Muscle of back (tissue), 11 donors: ENCODE results near the gene UNC5C. TPM values are rescaled to one million over a fixed set of nuclear protein-coding genes. Genes with fewer than 3 reads are reported as not detected.
"Not testable (repeated sequence)": the region's sequence is repeated elsewhere in the genome, so short reads cannot be mapped to it uniquely, and the experiment has no call there.

Experiments
- DNase-seq, 3 donors: peaks; one replicate each; pipeline versions ENCODE4 v3.0.0 to v3.0.0-alpha.2; 2013
- polyA plus RNA-seq, 10 donors: library from polyadenylated mRNA; unstranded; fragments of 120-200 nt; gene quantifications; one replicate each; pipeline ENCODE4 v1.2.1, GENCODE V29; 2013; ENCODE audit not compliant: insufficient read length in 10 of 10

The UNC5C gene
- polyA plus RNA-seq, 10 donors = 0.50 to 1.6 (median 0.96) TPM

DNA sequence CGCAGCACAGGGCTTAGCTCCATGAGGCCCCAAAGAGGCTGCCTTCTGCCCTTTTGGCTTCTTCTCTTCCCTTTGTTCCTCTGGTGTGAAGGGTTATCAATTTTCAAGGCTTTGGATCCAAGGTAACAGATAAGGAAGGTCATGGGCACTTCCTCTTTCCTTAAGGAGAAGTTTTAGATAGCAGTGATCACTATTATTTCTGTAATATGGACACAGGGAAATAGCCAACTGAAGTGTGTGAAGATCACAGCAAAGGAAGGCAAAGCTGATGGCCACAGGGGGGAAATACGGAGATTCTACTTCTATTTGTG, 366.8 kb downstream of the UNC5C start:
- DNase-seq = no peak

DNA sequence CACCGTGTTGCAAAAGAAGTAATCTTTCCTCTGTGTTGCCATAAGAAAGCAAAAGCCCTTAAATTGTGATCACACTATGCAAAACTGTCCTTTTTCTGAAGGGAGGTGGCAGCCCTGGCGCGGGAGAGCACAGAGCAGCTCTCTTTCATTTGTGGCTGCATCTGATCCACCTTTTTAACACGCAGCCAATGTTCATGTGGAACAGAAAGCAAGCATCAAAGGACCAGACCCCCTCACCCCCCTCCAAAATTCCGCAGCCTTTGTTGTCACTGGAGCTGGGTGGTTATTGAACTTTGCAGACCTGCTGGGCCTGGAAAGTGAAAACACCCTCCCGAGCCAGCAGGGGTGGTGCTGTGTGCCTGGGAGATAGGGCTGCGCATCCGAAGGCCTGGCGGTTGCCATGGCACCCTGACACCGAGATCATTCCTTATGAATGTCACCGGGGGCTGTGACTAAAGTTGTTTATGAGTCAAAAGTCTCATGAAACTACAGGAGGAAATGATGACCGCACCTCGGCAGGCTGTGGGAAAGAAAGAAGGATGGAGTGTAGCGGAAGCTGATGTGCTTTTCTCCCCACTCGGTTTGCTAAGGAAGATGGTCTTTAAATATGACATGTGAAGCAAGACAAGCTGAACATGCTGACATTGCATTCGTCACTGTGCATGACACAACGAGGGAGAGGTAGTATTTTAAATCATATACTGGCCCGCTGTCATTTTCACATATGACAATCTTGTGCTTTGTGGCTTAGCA, 367.4 kb downstream of the UNC5C start:
- DNase-seq = peak in 1 of 3 donors; percentile 9

DNA sequence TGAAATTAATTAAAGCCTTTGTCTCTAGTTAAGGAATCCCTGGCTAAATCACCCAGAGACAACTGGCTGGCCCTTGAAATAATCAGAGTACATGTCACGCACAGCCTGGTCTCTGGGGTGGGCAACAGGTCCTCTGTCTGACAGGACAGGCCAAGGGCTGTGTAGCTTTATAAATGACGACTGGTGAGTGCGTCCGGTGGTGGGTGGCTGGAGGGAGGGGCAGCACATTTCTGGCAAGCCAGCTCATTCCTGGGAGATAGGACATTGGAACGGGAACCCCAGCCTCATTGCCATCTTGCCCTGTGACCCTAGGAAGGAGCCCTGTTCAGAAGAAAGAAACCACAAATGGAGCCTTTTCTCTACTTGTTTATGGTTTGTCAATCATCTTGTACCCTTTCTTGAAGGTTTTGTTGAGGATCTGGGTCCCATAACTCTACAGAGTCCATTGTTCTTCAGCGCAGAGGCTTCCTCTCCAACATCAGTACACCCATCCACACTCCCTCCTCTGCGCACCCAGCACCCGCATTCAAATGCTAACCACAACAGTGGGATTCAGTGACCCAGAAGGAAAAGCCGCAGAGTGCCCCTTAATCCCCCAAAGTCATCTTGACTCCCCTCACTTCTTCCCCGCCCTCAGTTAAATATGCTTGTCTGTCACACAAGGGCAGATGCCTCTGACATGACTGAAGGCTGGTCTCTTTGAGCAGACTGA, 368.1 kb downstream of the UNC5C start:
- no peak for DNase-seq

DNA sequence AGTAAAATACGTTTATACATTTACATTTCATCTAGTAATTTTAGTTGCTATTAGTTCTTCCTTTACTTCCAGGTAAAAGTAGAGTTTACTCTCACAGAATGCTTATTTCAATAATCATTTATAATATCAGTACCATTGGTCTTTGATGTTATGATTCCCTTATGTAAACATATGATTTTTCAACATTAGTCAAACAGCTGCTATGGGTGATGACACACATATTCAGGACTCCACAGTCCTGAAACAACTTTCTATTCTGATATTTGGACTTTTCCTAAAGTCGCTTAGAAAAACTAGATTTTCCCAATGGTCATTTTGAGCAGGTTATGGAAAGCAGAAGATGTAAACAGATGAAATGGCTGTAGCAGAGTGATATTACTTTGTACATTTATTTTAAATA, 369.8 kb downstream of the UNC5C start:
- no peak for DNase-seq

DNA sequence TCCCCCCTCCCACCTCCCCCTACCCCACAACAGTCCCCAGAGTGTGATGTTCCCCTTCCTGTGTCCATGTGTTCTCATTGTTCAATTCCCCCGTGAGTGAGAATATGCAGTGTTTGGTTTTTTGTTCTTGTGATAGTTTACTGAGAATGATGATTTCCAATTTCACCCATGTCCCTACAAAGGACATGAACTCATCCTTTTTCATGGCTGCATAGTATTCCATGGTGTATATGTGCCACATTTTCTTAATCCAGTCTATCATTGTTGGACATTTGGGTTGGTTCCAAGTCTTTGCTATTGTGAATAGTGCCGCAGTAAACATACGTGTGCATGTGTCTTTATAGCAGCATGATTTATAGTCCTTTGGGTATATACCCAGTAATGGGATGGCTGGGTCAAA, 377.4 kb downstream of the UNC5C start:
- not testable (repeated sequence) for DNase-seq

DNA sequence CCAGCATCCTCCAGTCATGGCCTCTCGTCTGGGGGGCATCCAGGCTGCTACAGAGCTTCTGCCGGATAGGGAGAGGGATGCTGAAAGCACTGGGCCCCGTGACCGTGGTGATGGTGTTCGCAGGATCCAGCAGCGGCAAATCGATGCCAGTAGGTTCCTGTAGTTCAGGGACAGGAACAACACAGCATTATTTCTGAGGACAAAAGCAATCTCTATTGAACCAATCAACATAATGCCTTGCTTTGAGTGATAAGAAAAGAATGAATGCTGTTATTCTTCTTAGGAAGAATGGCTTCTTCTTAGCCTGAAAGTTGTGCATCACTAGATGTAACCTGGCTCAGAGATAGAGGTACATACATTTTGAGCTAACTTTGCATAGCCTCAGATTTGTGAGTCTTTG, 378.6 kb downstream of the UNC5C start:
- DNase-seq = no peak

DNA sequence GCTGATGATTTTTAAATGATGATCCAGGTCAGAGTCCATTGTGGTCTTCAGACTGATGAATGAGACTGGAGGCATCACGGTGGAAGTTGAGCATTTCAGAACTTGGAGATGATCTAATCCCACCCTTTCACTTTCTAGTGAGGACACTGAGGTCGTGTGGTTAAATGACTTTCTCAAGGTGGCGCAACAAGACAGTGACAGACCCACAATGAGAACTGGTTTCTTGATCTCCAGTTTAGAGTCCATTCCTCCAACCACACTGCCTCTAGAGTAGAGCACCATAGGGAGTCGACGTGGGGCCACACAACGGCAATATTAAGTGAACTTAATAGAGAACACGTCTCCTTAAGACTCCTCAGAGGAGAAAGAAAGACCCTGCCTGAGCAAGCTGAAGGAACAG, 381.0 kb downstream of the UNC5C start:
- no peak for DNase-seq

DNA sequence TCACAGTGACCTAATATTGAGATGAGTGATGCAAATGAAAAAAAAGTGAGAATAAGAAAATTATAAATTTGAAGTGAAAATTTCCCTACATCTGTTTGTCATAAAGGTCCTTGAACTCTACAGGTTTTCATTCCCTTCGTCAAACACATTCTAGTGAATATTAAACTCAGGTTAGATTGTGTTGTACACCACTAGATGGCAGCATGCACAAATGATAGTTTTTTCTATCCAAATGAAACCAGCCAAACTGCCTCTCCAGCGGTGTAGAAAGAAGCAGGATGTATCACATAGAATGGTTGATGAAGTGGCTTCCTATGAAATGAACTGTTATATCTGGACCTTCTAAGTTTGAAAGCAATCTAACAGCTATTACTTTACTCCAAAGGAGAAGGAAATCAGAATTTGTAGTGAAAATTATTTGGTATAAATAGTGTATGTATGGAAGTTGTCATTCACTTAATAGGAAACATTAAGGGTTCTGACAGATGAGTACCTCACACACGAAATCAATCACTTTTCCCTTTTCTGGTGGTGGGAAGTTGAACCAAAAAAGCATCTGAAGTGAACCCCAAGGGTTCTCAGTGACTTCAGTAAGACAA, 382.7 kb downstream of the UNC5C start:
- DNase-seq = peak; percentile 56 to 80 (median 71)

DNA sequence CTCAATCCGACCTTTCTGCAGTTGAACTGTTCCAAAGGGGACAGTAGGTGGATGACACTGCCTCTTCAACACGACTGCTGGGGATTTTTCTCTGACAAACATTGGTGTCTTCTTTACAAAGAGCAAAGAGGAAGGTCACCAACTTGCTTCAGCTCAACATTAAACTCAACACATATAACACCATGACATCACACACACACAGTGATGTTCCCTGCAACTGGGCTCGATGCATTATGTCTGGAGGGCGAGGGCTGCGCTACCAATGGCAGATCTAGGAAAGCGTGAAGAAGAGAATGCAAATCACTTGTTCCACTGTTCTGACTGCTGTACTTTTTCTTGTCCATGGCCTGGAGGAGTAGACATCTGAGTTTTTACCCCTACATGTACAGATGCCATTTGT, 385.9 kb downstream of the UNC5C start:
- DNase-seq = no peak

DNA sequence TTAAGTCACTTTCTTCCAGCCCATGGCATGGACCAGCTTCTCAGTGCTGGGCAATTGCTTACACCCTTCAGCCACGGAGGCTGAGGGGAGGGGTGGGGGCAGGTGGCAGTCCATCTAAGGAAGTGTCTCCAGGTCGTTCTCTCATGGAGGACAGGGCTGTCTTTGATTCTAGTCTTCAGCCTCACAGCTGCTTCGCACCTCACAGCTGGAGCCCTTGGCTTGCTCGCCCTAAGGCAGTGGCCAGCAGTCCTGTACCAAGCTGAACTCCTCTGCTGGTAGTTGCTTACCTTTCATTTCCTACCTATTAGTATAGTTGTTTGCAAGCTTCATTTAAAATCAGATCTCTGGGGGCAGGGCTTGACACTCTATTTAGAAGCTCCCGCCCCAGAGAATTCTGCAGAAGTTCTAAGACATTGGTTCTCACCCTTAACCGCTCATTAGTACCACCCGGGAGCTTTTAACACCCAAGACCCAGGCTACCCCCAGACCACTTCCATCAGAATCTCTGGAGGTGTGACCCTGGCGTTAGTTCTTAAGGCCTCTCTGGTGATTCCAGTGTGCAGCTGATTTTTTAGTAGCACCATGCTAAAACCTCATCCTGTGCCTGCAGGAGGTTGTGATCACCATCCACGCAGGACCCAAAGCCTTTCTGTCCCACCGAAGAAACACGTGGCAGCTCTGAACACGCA, 386.8 kb downstream of the UNC5C start:
- DNase-seq = no peak

DNA sequence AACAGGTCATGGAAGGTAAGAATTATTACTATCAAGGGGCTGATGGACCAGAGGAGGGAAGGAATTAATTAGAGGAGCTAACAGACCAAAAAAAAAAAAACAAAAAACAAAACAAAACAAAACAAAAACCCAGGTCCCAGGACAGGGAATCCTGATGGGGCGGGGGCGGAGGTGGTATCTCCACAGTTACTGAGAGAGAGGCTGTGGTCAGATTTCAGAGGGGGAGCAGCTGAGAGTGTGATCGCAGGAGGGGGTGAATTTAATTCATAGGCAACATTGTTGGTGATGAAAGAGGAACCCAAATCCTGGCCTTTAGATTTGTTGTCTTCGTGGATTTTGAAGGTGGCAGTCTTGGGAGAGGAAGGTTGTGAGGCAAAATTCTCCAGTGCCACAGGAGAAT, 389.4 kb downstream of the UNC5C start:
- no peak for DNase-seq

DNA sequence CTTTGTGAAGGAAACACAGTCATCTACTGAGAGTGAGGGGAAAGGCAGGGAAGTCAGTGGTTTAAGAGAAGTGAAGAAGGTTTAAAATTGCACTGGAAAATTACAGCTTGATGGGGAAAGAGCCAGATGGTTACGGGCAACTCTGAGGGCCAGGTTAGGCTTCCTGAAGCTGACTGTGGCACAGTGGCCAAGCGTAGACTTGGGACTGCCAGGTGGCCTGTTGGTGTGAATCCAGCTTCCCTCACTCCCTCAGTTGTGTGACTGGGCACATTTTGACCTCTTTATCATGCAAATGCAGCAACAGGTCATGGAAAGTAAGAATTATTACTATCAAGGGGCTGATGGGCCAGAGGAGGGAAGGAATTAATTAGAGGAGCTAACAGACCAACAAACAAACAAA, 390.1 kb downstream of the UNC5C start:
- no peak for DNase-seq

DNA sequence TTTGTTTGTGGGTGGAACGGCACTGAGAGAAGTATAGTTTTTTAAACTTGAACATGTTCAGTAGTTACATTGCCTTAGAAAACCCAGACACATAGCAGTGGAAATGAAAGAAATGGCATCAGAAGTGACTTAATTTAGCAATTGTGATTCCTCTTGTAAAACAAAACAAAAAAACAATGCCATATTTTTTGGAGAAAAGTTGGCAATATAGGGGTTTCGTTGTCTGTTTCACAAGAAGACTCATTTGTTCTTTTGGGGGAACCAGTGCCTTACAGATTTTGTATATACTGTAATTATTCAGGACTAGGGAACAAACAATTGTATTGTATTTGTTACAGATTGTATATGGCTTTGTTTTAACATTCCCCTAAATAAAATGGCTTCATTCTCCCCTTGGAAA, 390.7 kb downstream of the UNC5C start:
- no peak for DNase-seq

DNA sequence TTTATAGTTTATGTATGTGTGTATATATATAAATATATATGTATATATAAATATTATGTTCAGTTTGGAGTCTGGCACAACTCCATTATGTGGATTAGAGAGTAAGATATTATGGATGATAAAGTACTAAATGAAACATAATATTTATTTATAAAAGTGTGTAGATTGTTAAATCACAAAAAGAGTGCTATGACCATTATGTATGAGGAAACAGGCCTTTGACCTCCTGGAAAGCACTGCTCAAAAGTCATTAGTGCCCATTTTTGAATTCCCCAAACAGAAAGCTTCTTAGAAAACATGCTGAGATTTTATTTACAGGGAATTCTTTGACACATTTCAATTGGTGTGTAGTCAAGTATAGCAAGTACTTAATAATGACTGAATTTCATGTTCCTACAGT, 391.2 kb downstream of the UNC5C start:
- no peak for DNase-seq

DNA sequence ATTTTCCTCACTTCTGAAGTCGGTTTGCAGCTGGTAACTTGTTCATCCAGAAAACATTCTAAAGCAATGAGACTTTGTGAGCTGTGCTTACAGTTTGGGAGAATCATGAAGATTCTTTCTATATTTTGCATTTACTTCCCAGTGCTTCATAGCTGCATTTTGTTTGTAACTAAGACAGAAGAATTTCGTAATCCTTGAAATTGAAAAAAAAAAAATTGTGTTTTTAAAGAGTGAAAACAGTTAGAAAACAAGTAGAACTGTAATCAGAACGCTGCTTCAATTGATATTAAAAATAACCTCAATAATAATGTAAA, 392.4 kb downstream of the UNC5C start:
- DNase-seq = peak in 1 of 3 donors; percentile 77

DNA sequence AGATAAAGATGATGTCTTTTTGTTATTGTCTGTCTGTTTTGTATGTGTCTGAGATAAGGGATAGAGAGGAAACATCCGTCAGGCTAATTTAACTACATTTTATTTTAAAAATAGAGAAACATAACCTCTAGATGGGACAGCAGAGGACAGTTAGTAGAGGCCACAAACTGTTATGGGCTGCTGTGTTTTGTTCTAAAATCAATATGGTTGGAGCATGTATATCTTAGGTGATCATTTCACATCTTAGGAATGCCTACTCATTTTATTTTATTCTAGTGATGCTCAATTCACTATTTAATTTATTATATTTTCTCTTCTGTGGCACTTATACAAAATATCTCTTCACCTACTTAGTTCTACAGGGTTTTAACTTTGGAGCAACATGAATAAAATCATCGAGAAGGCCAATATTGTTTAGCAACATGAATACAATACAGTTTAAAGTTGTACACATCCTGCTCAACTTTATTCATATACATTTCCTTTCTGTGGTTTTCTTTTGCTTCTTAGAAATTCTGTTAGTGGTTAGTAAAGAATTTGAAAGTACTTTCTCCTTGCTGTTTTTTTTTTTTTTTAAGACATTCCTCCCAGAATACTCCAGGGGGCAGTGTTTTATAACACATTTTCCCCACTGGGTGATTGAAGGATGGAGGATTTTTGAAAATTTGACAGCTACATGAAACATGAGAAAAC, 392.9 kb downstream of the UNC5C start:
- peak in 2 of 3 donors; percentile 54 to 56 for DNase-seq

DNA sequence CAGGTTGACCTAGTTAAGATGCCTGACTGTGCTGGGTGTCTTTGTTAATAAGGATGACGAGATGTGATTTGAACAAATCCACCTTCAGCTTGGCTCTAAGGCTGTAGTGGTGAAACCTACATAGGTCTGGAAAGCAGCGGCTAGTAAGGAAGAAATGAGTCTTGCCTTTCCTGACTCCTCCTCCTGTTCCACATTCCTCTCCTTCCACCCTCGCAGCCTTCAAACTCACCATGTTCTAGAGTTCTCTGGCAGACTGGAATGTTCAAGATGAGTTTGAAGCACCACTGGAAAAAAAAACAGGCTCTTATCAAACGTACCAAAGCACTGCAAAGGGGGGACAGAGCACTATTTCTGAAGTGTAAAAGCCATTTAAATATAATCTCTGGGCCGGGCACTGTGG, 395.6 kb downstream of the UNC5C start:
- DNase-seq = no peak

DNA sequence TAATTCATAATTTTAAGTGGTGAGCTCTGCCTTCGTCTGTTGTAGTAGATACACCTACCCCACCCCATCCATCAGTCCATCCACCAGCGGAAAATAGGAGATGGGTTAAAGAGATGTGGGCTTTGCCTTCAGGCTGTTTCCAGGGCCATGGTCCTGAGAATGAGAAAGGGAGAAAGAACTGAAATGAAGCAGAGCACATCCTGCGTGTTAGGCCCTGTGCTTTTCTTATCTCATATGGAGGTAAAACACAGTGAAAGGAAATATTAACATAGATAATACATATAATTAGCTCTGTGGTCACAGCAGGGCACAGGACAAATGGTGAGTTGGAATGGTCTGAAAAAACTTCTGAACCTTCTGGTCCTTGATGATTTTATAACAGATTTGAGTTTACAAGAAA, 397.5 kb downstream of the UNC5C start:
- no peak for DNase-seq

DNA sequence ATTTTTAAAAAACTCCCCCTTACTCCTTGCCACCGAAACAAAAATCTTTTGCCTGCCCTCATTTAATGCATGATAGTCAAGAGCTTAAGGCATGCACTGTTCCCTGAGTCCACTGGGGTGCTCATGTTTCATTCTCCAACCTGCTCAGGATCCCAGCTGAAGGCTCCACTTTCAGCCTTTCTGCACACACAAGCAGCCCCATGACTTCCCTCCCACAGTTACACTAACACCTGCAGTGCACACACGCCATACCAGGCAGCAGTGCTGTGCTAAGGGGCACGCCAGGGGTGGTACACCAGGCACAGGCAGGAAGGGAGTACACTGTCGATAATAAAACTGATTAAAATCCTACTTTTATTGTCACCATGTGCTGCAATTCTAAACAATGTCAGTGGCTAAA, 405.8 kb downstream of the UNC5C start:
- no peak for DNase-seq

DNA sequence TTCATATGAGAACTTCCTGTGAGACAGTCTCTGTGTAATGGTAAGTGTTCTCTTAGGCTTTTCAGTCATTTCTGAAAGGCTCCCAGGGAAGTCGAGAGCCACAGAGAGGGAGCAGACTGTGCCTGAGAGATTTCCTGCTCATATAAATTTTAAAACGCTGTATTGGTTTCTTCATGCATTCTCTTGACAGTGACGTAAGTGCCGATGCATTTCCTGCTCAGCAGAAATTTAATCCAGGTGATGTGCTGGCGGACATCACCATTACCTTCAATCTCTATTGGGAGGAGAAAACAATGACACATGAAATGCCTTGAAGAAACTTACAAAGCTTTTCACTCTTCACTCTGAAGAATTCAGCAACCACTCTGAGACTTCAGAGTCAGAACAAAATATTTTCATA, 407.4 kb downstream of the UNC5C start:
- DNase-seq = peak in 1 of 3 donors; percentile 27

DNA sequence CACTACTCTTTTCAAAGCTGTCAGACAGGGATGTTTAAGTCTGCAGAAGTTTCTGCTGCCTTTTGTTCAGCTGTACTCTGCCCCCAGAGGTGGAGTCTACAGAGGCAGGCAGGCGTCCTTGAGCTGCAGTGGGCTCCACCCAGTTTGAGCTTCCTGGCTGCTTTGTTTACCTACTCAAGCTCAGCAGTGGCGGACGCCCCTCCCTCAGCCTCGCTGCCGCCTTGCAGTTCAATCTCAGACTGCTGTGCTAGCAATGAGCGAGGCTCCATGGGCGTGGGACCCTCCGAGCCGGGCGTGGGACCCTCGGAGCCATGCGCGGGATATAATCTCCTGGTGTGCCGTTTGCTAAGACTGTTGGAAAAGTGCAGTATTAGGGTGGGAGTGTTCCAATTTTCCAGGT, 409.3 kb downstream of the UNC5C start:
- DNase-seq = not testable (repeated sequence)

DNA sequence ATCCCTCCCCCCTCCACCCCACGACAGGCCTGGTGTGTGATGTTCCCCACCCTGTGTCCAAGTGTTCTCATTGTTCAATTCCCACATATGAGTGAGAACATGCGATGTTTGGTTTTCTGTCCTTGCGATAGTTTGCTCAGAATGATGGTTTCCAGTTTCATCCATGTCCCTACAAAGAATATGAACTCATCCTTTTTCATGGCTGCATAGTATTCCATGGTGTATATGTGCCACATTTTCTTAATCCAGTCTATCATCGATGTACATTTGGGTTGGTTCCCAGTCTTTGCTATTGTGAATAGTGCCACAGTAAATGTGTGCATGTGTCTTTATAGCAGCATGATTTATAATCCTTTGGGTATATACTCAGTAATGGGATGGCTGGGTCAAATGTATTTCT, 414.8 kb downstream of the UNC5C start:
- DNase-seq = not testable (repeated sequence)
